B cell (primary cell): ENCODE measurements around the gene TMEM9. TPM values are rescaled to one million over a fixed set of nuclear protein-coding genes. Genes with fewer than 3 reads are reported as not detected.

Source experiments
- ATAC-seq: fragments of 200-7000 bp; cut with Tn5 transposase; one replicate; pipeline ENCODE4 v1.10.0; 2021; ENCODE audit warnings: low read depth, mild to moderate bottlenecking, moderate number of reproducible peaks, moderate library complexity
- CTCF ChIA-PET: fragments of 350-600 bp; sonication (Branson Sonifier 250); formaldehyde crosslinking; loops from one replicate; lab custom pipeline; 2021; ENCODE audit warnings: antibody characterized with exemption, inconsistent platforms; lab: Charles Lee
- POLR2A ChIA-PET: fragments of 350-600 bp; sonication (Branson Sonifier 250); formaldehyde crosslinking; loops from one replicate; lab custom pipeline; 2021; ENCODE audit warnings: antibody characterized with exemption; lab: Charles Lee
- DNase-seq: peaks from one replicate; pipeline ENCODE4 v3.0.0; 2013
- H2AFZ ChIP-seq: 2 replicates; pipeline ENCODE4 v1.6.1; 2012; ENCODE audit warnings: mild to moderate bottlenecking, low read depth, low read length; ENCODE audit not compliant: insufficient read depth, poor library complexity, severe bottlenecking
- H3K27ac ChIP-seq, 2 donors: 1 replicate in 1 of 2; 2 replicates in 1 of 2; pipeline ENCODE4 v1.5.1; 2012 to 2013; ENCODE audit warnings: low read length in 2 of 2, mild to moderate bottlenecking in 2 of 2, moderate library complexity in 1 of 2
- H3K27me3 ChIP-seq, 4 experiments: fragments of 200-600 bp in 1 of 4; sonication (generic) in 1 of 4; replicated peaks in 1 of 4; 1 replicate in 2 of 4; 2 replicates in 2 of 4; pipeline versions ENCODE4 v1.6.1 to v1.7.0; 2013 to 2016; ENCODE audit warnings: low read length in 3 of 4, mild to moderate bottlenecking in 2 of 4, mixed read lengths in 1 of 4, moderate library complexity in 1 of 4; ENCODE audit not compliant: insufficient read depth in 4 of 4, control insufficient read depth in 3 of 4; ENCODE audit errors: control extremely low read depth in 1 of 4
- H3K36me3 ChIP-seq, 2 experiments: replicated peaks in 1 of 2; 1 replicate in 1 of 2; 2 replicates in 1 of 2; pipeline versions ENCODE4 v1.6.1 to v1.7.1; 2013; ENCODE audit warnings: low read length in 1 of 2; ENCODE audit not compliant: insufficient read depth in 2 of 2, control insufficient read depth in 1 of 2; ENCODE audit errors: control extremely low read depth in 1 of 2, extremely low read depth in 1 of 2
- H3K4me1 ChIP-seq, 2 donors: fragments of 200-600 bp in 1 of 2; sonication (generic) in 1 of 2; 1 replicate in 1 of 2; 2 replicates in 1 of 2; pipeline versions ENCODE4 v1.5.1 to v1.6.1; 2013 to 2017; ENCODE audit warnings: low read length in 2 of 2; ENCODE audit not compliant: control insufficient read depth in 2 of 2, insufficient read depth in 2 of 2
- H3K4me2 ChIP-seq: replicated peaks from 2 replicates; pipeline ENCODE3; 2012; ENCODE audit warnings: mild to moderate bottlenecking, low read depth, low read length; ENCODE audit not compliant: poor library complexity, severe bottlenecking
- H3K4me3 ChIP-seq, 5 experiments: fragments of 200-600 bp in 1 of 5; sonication (generic) in 1 of 5; 1 replicate in 3 of 5; 2 replicates in 2 of 5; pipeline versions ENCODE4 v1.5.1 to v1.7.0; 2011 to 2016; ENCODE audit warnings: low read length in 4 of 5, mild to moderate bottlenecking in 4 of 5, low read depth in 2 of 5, control low read depth in 1 of 5, moderate library complexity in 1 of 5; ENCODE audit not compliant: insufficient read depth in 1 of 5; ENCODE audit errors: control extremely low read depth in 1 of 5, extremely low read depth in 1 of 5
- H3K79me2 ChIP-seq: fragments of 200-600 bp; sonication (generic); one replicate; pipeline ENCODE4 v1.6.0; 2016; ENCODE audit warnings: low read length; ENCODE audit not compliant: control insufficient read depth, insufficient read depth
- H3K9ac ChIP-seq: fragments of 200-600 bp; sonication (generic); 2 replicates; pipeline ENCODE4 v1.6.1; 2017; ENCODE audit warnings: mild to moderate bottlenecking, low read length, moderate library complexity
- H3K9me3 ChIP-seq, 3 donors: one replicate each; pipeline versions ENCODE4 v1.6.1 to v1.7.1; 2013; ENCODE audit warnings: low read length in 2 of 3; ENCODE audit not compliant: control insufficient read depth in 2 of 3, insufficient read depth in 1 of 3; ENCODE audit errors: control extremely low read depth in 1 of 3
- H4K20me1 ChIP-seq: 2 replicates; pipeline ENCODE4 v1.6.0; 2012; ENCODE audit warnings: mild to moderate bottlenecking, low read length; ENCODE audit not compliant: insufficient read depth, control insufficient read depth, poor library complexity, severe bottlenecking
- H3K27ac Mint-ChIP-seq: one replicate; pipeline ENCODE4 v1.8.0; 2021; ENCODE audit warnings: mixed read lengths
- H3K27me3 Mint-ChIP-seq: one replicate; pipeline ENCODE4 v1.8.0; 2021; ENCODE audit warnings: mixed read lengths
- H3K4me1 Mint-ChIP-seq: one replicate; pipeline ENCODE4 v1.8.0; 2021; ENCODE audit warnings: mixed read lengths
- H3K4me3 Mint-ChIP-seq: one replicate; pipeline ENCODE4 v1.8.0; 2021; ENCODE audit warnings: mixed read lengths
- H3K9me3 Mint-ChIP-seq: one replicate; pipeline ENCODE4 v1.8.0; 2022; ENCODE audit warnings: mixed read lengths; ENCODE audit not compliant: insufficient read depth
- CTCF ChIP-seq: fragments of 200-600 bp; IDR thresholded peaks from one replicate; pipeline ENCODE4 v1.8.0; 2022; ENCODE audit warnings: antibody characterized with exemption, mild to moderate bottlenecking
- EZH2 ChIP-seq: IDR thresholded peaks from 2 replicates; pipeline ENCODE4 v1.6.1; 2012; ENCODE audit warnings: borderline replicate concordance, low read depth, mild to moderate bottlenecking, moderate library complexity, low read length; ENCODE audit not compliant: insufficient read depth, poor library complexity, severe bottlenecking
- WGBS: methylation state at CpG from one replicate; pipeline ENCODE4 v1.1.5; 2013; ENCODE audit warnings: missing lambda C conversion rate; ENCODE audit not compliant: insufficient coverage; 5-methylcytosine and 5-hydroxymethylcytosine counted together
- intact Hi-C: fragments of 100-400 bp; cut with micrococcal nuclease; formaldehyde crosslinking; loops from one replicate; pipeline ENCODE4 v1.10.0; 2022
- polyA plus RNA-seq: library from polyadenylated mRNA; depleted of rRNA; stranded (reverse); fragments of >200 nt; gene quantifications from 2 replicates; pipeline ENCODE4 v1.2.3, GENCODE V29; 2012
- total RNA-seq, 2 donors: library from RNA; stranded (reverse); fragments of 120-200 nt in 1 of 2; gene quantifications; 1 replicate in 1 of 2; 2 replicates in 1 of 2; pipeline versions ENCODE4 v1.2.3 to v1.2.4, GENCODE V29; 2013 to 2022

The TMEM9 gene
- total and polyA plus RNA-seq, 2 donors (not counting 1 experiment from before 2014, with no cell fraction given), result 23.6 to 29.2 TPM

- TF ChIP-seq CTCF, result no peak
- TF ChIP-seq EZH2, result no peak
- 100% methylated on average over 2 of the region's 6 CpGs for WGBS
- Histone ChIP-seq H3K36me3 (no peaks in the 10 kb centered on the region), H4K20me1 (no peaks in the 10 kb centered on the region), H3K79me2 (no peaks in the 10 kb centered on the region), H3K4me3 (no peak overlapping the region), H3K4me1 (no peaks in the 10 kb centered on the region), H3K9me3 (no peaks in the 10 kb centered on the region), H3K27ac (no peak overlapping the region), H3K9ac (no peak overlapping the region), H3K4me2 (no peak overlapping the region), H2AFZ (no peak overlapping the region), H3K27me3 (peaks cover 0 to 2% (median 0%) of the 10 kb centered on the region in 4 experiments)
- Mint-ChIP-seq H3K4me1 (no peaks in the 10 kb centered on the region), H3K9me3 (no peaks in the 10 kb centered on the region), H3K27me3 (peaks cover 30% of the 10 kb centered on the region), H3K4me3 (no peak overlapping the region), H3K27ac (no peak overlapping the region)
- ATAC-seq (no peak), DNase-seq (no peak)
- intact Hi-C loops, result no loop called here
- ChIA-PET CTCF (no interaction called here), POLR2A (no interaction called here)
Observed at GRCh38 chr1:201194046-201194445, 39.8 kb upstream of the TMEM9 start.

GRCh38 chr1:201192261-201192788 is 38.1 kb upstream of the TMEM9 start:
- no peak overlapping the region for H3K27ac Mint-ChIP-seq
- Histone ChIP-seq H3K4me3 (no peak overlapping the region), H3K27ac (no peak overlapping the region), H2AFZ (no peak overlapping the region), H3K4me1 (no peaks in the 10 kb centered on the region), H3K36me3 (no peaks in the 10 kb centered on the region), H3K9me3 (no peaks in the 10 kb centered on the region), H3K27me3 (peaks cover 0 to 2% (median 0%) of the 10 kb centered on the region in 4 experiments), H3K9ac (no peak overlapping the region), H3K4me2 (no peak overlapping the region), H4K20me1 (no peaks in the 10 kb centered on the region), H3K79me2 (no peaks in the 10 kb centered on the region)
- DNase-seq (no peak), ATAC-seq (no peak)
- H3K4me3 Mint-ChIP-seq, result no peak overlapping the region
- H3K27me3 Mint-ChIP-seq, result peaks cover 44% of the 10 kb centered on the region
- intact Hi-C loops, result no loop called here
- H3K4me1 Mint-ChIP-seq, result no peaks in the 10 kb centered on the region
- CTCF ChIA-PET, result no interaction called here
- 100% methylated on average over 1 of the region's 3 CpGs for WGBS
- TF ChIP-seq CTCF (no peak), EZH2 (no peak)
- H3K9me3 Mint-ChIP-seq, result no peaks in the 10 kb centered on the region
- POLR2A ChIA-PET, result interaction anchor here (0.6 kb wide), 1 partner anchor 520 kb away, joined by 4 read pairs; no protein-coding TSS in a partner anchor
